Loucy (cell line): ENCODE measurements around the gene PHAX.
A peak's percentile ranks its signal among the peaks of the same experiment; 100 is the strongest.

Experiments
- H2AFZ ChIP-seq: fragments of 200-600 bp; sonication (generic); 2 replicates; pipeline ENCODE4 v1.6.0; 2016; ENCODE audit warnings: antibody characterized with exemption, mild to moderate bottlenecking, low read length, moderate library complexity
- H3F3A ChIP-seq: fragments of 200-600 bp; 2 replicates; pipeline ENCODE4 v1.6.0; 2016; ENCODE audit warnings: antibody characterized with exemption, low read depth, mild to moderate bottlenecking
- H3K27me3 ChIP-seq: fragments of 200-600 bp; sonication (generic); 2 replicates; pipeline ENCODE4 v1.6.1; 2014; ENCODE audit warnings: low read length, mild to moderate bottlenecking; ENCODE audit not compliant: insufficient read depth, poor library complexity, severe bottlenecking
- H3K36me3 ChIP-seq: fragments of 200-600 bp; sonication (generic); 2 replicates; pipeline ENCODE4 v1.6.1; 2016; ENCODE audit warnings: low read length; ENCODE audit not compliant: insufficient read depth
- H3K4me1 ChIP-seq: fragments of 200-600 bp; sonication (generic); 2 replicates; pipeline ENCODE4 v1.5.1; 2014; ENCODE audit warnings: low read length, mild to moderate bottlenecking; ENCODE audit not compliant: insufficient read depth, poor library complexity, severe bottlenecking
- H3K4me2 ChIP-seq: fragments of 200-600 bp; sonication (generic); 2 replicates; pipeline ENCODE4 v1.6.0; 2014; ENCODE audit warnings: antibody characterized with exemption, low read length, low read depth, mild to moderate bottlenecking; ENCODE audit not compliant: poor library complexity, severe bottlenecking
- H3K4me3 ChIP-seq: fragments of 200-600 bp; sonication (generic); 2 replicates; pipeline ENCODE4 v1.5.1; 2014; ENCODE audit warnings: low read length, mild to moderate bottlenecking, mixed read lengths; ENCODE audit not compliant: poor library complexity, severe bottlenecking
- H3K79me2 ChIP-seq: fragments of 200-600 bp; sonication (generic); 2 replicates; pipeline ENCODE4 v1.6.1; 2014; ENCODE audit warnings: low read length; ENCODE audit not compliant: insufficient read depth
- H3K9ac ChIP-seq: fragments of 200-600 bp; sonication (generic); 2 replicates; pipeline ENCODE4 v1.6.0; 2014; ENCODE audit warnings: mild to moderate bottlenecking, low read depth, low read length, moderate library complexity; ENCODE audit not compliant: poor library complexity, severe bottlenecking
- H3K9me2 ChIP-seq: fragments of 200-600 bp; sonication (generic); replicated peaks from 2 replicates; pipeline ENCODE4 v1.6.1; 2016; ENCODE audit warnings: low read depth, low read length, mixed read lengths
- H3K9me3 ChIP-seq: fragments of 200-600 bp; sonication (generic); 2 replicates; pipeline ENCODE4 v1.6.1; 2014; ENCODE audit warnings: mild to moderate bottlenecking, antibody characterized with exemption, low read length, low read depth; ENCODE audit not compliant: insufficient read depth
- H4K20me1 ChIP-seq: fragments of 200-600 bp; sonication (generic); 2 replicates; pipeline ENCODE4 v1.6.0; 2014; ENCODE audit warnings: antibody characterized with exemption, low read length, mild to moderate bottlenecking; ENCODE audit not compliant: insufficient read depth, poor library complexity, severe bottlenecking
- EZH2phosphoT487 ChIP-seq: fragments of 200-600 bp; IDR thresholded peaks from 2 replicates; pipeline ENCODE4 v1.6.1; 2018; ENCODE audit warnings: antibody characterized with exemption, mild to moderate bottlenecking, moderate library complexity, borderline replicate concordance
- TF ChIP-seq, protein P1 (sequence below): fragments of 200-600 bp; sonication (generic); conservative IDR thresholded peaks from 2 replicates; pipeline ENCODE4 v1.5.1; 2014; ENCODE audit warnings: mild to moderate bottlenecking, antibody characterized with exemption, low read length

Gene PHAX

GRCh38 chr5:126676195-126676624 is 75.5 kb downstream of the PHAX start:
- Histone ChIP-seq H3K4me1 (peaks cover 5% of the 10 kb centered on the region), H3F3A (no peaks in the 10 kb centered on the region), H3K4me3 (no peak overlapping the region), H3K9me3 (no peaks in the 10 kb centered on the region), H3K27me3 (no peaks in the 10 kb centered on the region), H2AFZ (no peak overlapping the region), H3K36me3 (no peaks in the 10 kb centered on the region), H3K9me2 (no peaks in the 10 kb centered on the region), H4K20me1 (no peaks in the 10 kb centered on the region), H3K4me2 (no peak overlapping the region), H3K79me2 (peaks cover 2% of the 10 kb centered on the region; the same call in 1 of the 2 replicates), H3K9ac (no peak overlapping the region)
- TF ChIP-seq EZH2phosphoT487 = no peak
- TF ChIP-seq, protein P1, sequence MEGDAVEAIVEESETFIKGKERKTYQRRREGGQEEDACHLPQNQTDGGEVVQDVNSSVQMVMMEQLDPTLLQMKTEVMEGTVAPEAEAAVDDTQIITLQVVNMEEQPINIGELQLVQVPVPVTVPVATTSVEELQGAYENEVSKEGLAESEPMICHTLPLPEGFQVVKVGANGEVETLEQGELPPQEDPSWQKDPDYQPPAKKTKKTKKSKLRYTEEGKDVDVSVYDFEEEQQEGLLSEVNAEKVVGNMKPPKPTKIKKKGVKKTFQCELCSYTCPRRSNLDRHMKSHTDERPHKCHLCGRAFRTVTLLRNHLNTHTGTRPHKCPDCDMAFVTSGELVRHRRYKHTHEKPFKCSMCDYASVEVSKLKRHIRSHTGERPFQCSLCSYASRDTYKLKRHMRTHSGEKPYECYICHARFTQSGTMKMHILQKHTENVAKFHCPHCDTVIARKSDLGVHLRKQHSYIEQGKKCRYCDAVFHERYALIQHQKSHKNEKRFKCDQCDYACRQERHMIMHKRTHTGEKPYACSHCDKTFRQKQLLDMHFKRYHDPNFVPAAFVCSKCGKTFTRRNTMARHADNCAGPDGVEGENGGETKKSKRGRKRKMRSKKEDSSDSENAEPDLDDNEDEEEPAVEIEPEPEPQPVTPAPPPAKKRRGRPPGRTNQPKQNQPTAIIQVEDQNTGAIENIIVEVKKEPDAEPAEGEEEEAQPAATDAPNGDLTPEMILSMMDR = peak; percentile 63
